H9 (cell line): ENCODE data around the gene KANSL1L. TPM values are rescaled to one million over a fixed set of nuclear protein-coding genes. Genes with fewer than 3 reads are reported as not detected.

Experiments
- DNase-seq: peaks from one replicate; pipeline ENCODE4 v3.0.0-alpha.2; 2017
- H2AFZ ChIP-seq: one replicate; pipeline ENCODE4 v1.6.1; 2013; ENCODE audit warnings: mild to moderate bottlenecking, low read length, control low read depth, moderate library complexity
- H2AK5ac ChIP-seq: 2 replicates; pipeline ENCODE4 v1.6.1; 2013; ENCODE audit warnings: low read length, control low read depth, mixed read lengths; ENCODE audit not compliant: insufficient read length
- H2BK120ac ChIP-seq: one replicate; pipeline ENCODE4 v1.6.1; 2013; ENCODE audit warnings: low read depth, mild to moderate bottlenecking, low read length, control low read depth, inconsistent platforms; ENCODE audit not compliant: poor library complexity, severe bottlenecking
- H2BK12ac ChIP-seq: 2 replicates; pipeline ENCODE4 v1.6.1; 2013; ENCODE audit warnings: low read length, control low read depth, mixed read lengths, low read depth; ENCODE audit not compliant: insufficient read length
- H2BK15ac ChIP-seq: 2 replicates; pipeline ENCODE4 v1.6.1; 2013; ENCODE audit warnings: low read depth, low read length, control low read depth
- H2BK20ac ChIP-seq: one replicate; pipeline ENCODE4 v1.6.1; 2013; ENCODE audit warnings: low read depth, mild to moderate bottlenecking, low read length, control low read depth, inconsistent platforms; ENCODE audit not compliant: poor library complexity, severe bottlenecking
- H2BK5ac ChIP-seq: 2 replicates; pipeline ENCODE4 v1.6.1; 2013; ENCODE audit warnings: low read length, control low read depth, mixed read lengths; ENCODE audit not compliant: insufficient read length
- H3K14ac ChIP-seq: 2 replicates; pipeline ENCODE4 v1.6.1; 2013; ENCODE audit warnings: low read length, control low read depth; ENCODE audit not compliant: insufficient read depth
- H3K18ac ChIP-seq: 2 replicates; pipeline ENCODE4 v1.6.1; 2013; ENCODE audit warnings: low read depth, mild to moderate bottlenecking, mixed read lengths, low read length, control low read depth; ENCODE audit not compliant: insufficient read length
- H3K23ac ChIP-seq: 2 replicates; pipeline ENCODE4 v1.6.1; 2013; ENCODE audit warnings: low read length, control low read depth, mixed read lengths, low read depth; ENCODE audit not compliant: insufficient read length
- H3K23me2 ChIP-seq: 2 replicates; pipeline ENCODE4 v1.6.1; 2013; ENCODE audit warnings: low read depth, mild to moderate bottlenecking, mixed read lengths, low read length, control low read depth; ENCODE audit not compliant: insufficient read length, poor library complexity, severe bottlenecking
- H3K27ac ChIP-seq: 2 replicates; pipeline ENCODE4 v1.5.1; 2013; ENCODE audit warnings: low read length, control low read depth, mixed read lengths, low read depth; ENCODE audit not compliant: insufficient read length
- H3K27me3 ChIP-seq: 2 replicates; pipeline ENCODE4 v1.6.1; 2013; ENCODE audit warnings: low read length, control low read depth, inconsistent platforms; ENCODE audit not compliant: insufficient read depth
- H3K4ac ChIP-seq: 2 replicates; pipeline ENCODE4 v1.6.1; 2013; ENCODE audit warnings: low read depth, mild to moderate bottlenecking, control low read depth, inconsistent platforms, low read length, moderate library complexity
- H3K4me1 ChIP-seq: 2 replicates; pipeline ENCODE4 v1.6.1; 2013; ENCODE audit warnings: low read length, control low read depth, inconsistent platforms; ENCODE audit not compliant: insufficient read depth
- H3K4me2 ChIP-seq: 2 replicates; pipeline ENCODE4 v1.6.1; 2013; ENCODE audit warnings: low read length, control low read depth, mixed read lengths; ENCODE audit not compliant: insufficient read length, insufficient read depth
- H3K56ac ChIP-seq: 2 replicates; pipeline ENCODE4 v1.6.1; 2013; ENCODE audit warnings: low read depth, mild to moderate bottlenecking, mixed read lengths, low read length, control low read depth; ENCODE audit not compliant: insufficient read length
- H3K79me1 ChIP-seq: 2 replicates; pipeline ENCODE4 v1.6.1; 2013; ENCODE audit warnings: low read depth, mild to moderate bottlenecking, moderate library complexity, low read length, control low read depth, inconsistent platforms; ENCODE audit not compliant: insufficient read depth, poor library complexity, severe bottlenecking
- H3K79me2 ChIP-seq: 2 replicates; pipeline ENCODE4 v1.6.1; 2013; ENCODE audit warnings: low read length, control low read depth, inconsistent platforms; ENCODE audit not compliant: insufficient read depth
- H3K9ac ChIP-seq: 2 replicates; pipeline ENCODE4 v1.6.1; 2013; ENCODE audit warnings: low read length, control low read depth, mixed read lengths; ENCODE audit not compliant: insufficient read length; ENCODE audit errors: extremely low read depth
- H3K9me3 ChIP-seq: one replicate; pipeline ENCODE4 v1.6.1; 2013; ENCODE audit warnings: low read depth, low read length, inconsistent platforms; ENCODE audit not compliant: control insufficient read depth
- H3T11ph ChIP-seq: one replicate; pipeline ENCODE4 v1.6.1; 2013; ENCODE audit warnings: mild to moderate bottlenecking, low read length, control low read depth, inconsistent platforms
- H4K20me1 ChIP-seq: one replicate; pipeline ENCODE4 v1.6.1; 2013; ENCODE audit not compliant: control insufficient read depth, insufficient read length, insufficient read depth
- H4K5ac ChIP-seq: 2 replicates; pipeline ENCODE4 v1.6.1; 2013; ENCODE audit warnings: low read depth, mild to moderate bottlenecking, mixed read lengths, low read length, control low read depth; ENCODE audit not compliant: insufficient read length
- H4K8ac ChIP-seq: replicated peaks from 2 replicates; pipeline ENCODE4 v1.6.1; 2013; ENCODE audit warnings: low read length, control low read depth, mixed read lengths, low read depth; ENCODE audit not compliant: insufficient read length
- H4K91ac ChIP-seq: 2 replicates; pipeline ENCODE4 v1.6.1; 2013; ENCODE audit warnings: low read depth, mild to moderate bottlenecking, moderate library complexity, mixed read lengths, low read length, control low read depth; ENCODE audit not compliant: insufficient read length
- H3K27ac Mint-ChIP-seq, 3 experiments: 2 replicates in 2 of 3; 3 replicates in 1 of 3; pipeline ENCODE4 v1.8.0; 2020 to 2021; ENCODE audit warnings: mixed read lengths in 3 of 3, mild to moderate bottlenecking in 1 of 3, moderate library complexity in 1 of 3
- H3K27me3 Mint-ChIP-seq: 2 replicates; pipeline ENCODE4 v1.8.0; 2021; ENCODE audit warnings: low read depth, mild to moderate bottlenecking, moderate library complexity, mixed read lengths
- H3K36me3 Mint-ChIP-seq, 3 experiments: 2 replicates in 2 of 3; 3 replicates in 1 of 3; pipeline ENCODE4 v1.8.0; 2020 to 2021; ENCODE audit warnings: low read depth in 3 of 3, mixed read lengths in 3 of 3; ENCODE audit not compliant: insufficient read depth in 1 of 3
- H3K4me1 Mint-ChIP-seq, 2 experiments: 2 replicates each; pipeline ENCODE4 v1.8.0; 2020; ENCODE audit warnings: mixed read lengths in 2 of 2
- H3K4me3 Mint-ChIP-seq, 2 experiments: 2 replicates in 1 of 2; 3 replicates in 1 of 2; pipeline ENCODE4 v1.8.0; 2020 to 2021; ENCODE audit warnings: mild to moderate bottlenecking in 2 of 2, mixed read lengths in 2 of 2, moderate library complexity in 1 of 2
- H3K9me3 Mint-ChIP-seq, 2 experiments: 2 replicates in 1 of 2; 3 replicates in 1 of 2; pipeline ENCODE4 v1.8.0; 2020; ENCODE audit warnings: mild to moderate bottlenecking in 2 of 2, mixed read lengths in 2 of 2, moderate library complexity in 1 of 2
- WGBS: extraction: QIAGEN DNeasy Blood & Tissue Kit; methylation state at CpG from one replicate; pipeline ENCODE4 v1.1.7; 2013; ENCODE audit warnings: missing lambda C conversion rate, low lambda C conversion rate, mixed read lengths; ENCODE audit not compliant: insufficient read length; ENCODE audit errors: extremely low coverage; 5-methylcytosine and 5-hydroxymethylcytosine counted together
- total RNA-seq: library from RNA; stranded (reverse); gene quantifications from 2 replicates; pipeline ENCODE4 v1.2.1, GENCODE V29; 2021
- TF ChIP-seq, protein P1 (sequence below): fragments of 200-600 bp; sonication (generic); conservative IDR thresholded peaks from 3 replicates; pipeline ENCODE4 v1.8.0; 2021; ENCODE audit warnings: antibody characterized with exemption, mild to moderate bottlenecking

The KANSL1L gene
- total RNA-seq, 1 experiment from 2014 or later: 8.2 TPM

- Histone ChIP-seq H3K18ac (no peak overlapping the region), H4K5ac (no peak overlapping the region), H4K8ac (no peak overlapping the region), H2BK15ac (no peak overlapping the region), H3K4me2 (no peak overlapping the region), H3K79me1 (no peaks in the 10 kb centered on the region), H2AK5ac (no peak overlapping the region), H4K91ac (no peak overlapping the region), H3K27me3 (no peaks in the 10 kb centered on the region), H2BK20ac (no peak overlapping the region), H3K23ac (no peak overlapping the region), H3K9me3 (no peaks in the 10 kb centered on the region), H3K4ac (no peak overlapping the region), H3K56ac (no peak overlapping the region), H2BK12ac (no peak overlapping the region), H3K14ac (no peak overlapping the region), H3K23me2 (no peaks in the 10 kb centered on the region), H3K4me1 (no peaks in the 10 kb centered on the region), H2BK5ac (no peak overlapping the region), H3K9ac (no peak overlapping the region), H2BK120ac (no peak overlapping the region), H3K79me2 (no peaks in the 10 kb centered on the region), H4K20me1 (no peaks in the 10 kb centered on the region), H3K27ac (no peak overlapping the region), H3T11ph (no peak overlapping the region), H2AFZ (no peak overlapping the region)
- no peak overlapping the region for H3K4me3 Mint-ChIP-seq
- no peaks in the 10 kb centered on the region for H3K4me1 Mint-ChIP-seq
- no peak for DNase-seq
- peaks cover 4% of the 10 kb centered on the region for H3K27me3 Mint-ChIP-seq
- H3K36me3 Mint-ChIP-seq: no peaks in the 10 kb centered on the region
- TF ChIP-seq, protein P1, sequence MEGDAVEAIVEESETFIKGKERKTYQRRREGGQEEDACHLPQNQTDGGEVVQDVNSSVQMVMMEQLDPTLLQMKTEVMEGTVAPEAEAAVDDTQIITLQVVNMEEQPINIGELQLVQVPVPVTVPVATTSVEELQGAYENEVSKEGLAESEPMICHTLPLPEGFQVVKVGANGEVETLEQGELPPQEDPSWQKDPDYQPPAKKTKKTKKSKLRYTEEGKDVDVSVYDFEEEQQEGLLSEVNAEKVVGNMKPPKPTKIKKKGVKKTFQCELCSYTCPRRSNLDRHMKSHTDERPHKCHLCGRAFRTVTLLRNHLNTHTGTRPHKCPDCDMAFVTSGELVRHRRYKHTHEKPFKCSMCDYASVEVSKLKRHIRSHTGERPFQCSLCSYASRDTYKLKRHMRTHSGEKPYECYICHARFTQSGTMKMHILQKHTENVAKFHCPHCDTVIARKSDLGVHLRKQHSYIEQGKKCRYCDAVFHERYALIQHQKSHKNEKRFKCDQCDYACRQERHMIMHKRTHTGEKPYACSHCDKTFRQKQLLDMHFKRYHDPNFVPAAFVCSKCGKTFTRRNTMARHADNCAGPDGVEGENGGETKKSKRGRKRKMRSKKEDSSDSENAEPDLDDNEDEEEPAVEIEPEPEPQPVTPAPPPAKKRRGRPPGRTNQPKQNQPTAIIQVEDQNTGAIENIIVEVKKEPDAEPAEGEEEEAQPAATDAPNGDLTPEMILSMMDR: peak; percentile 69
- no CpG with 5 or more reads among the region's 2 CpGs for WGBS
- H3K27ac Mint-ChIP-seq: no peak overlapping the region
- H3K9me3 Mint-ChIP-seq: no peaks in the 10 kb centered on the region
These were observed 193.6 kb downstream of the KANSL1L start for GRCh38 chr2:209977386-209978239.
